Measurements from ENCODE around the gene SYMPK. TPM values are rescaled to one million over a fixed set of nuclear protein-coding genes. Genes with fewer than 3 reads are reported as not detected.

The SYMPK gene
- total RNA-seq, 1 donor from 2014 or later, result 21.4 TPM

GRCh38 chr19:45781214-45782161 is 81.5 kb downstream of the SYMPK start:
- DNase-seq (ENCODE audit: low read depth in 2 of 2), result no peak

GRCh38 chr19:45780448-45781213 is 82.3 kb downstream of the SYMPK start:
- no peak for DNase-seq (ENCODE audit: low read depth in 2 of 2)

- no peak for DNase-seq (ENCODE audit: low read depth in 2 of 2)
These were observed 82.8 kb downstream of the SYMPK start for GRCh38 chr19:45780146-45780447.

GRCh38 chr19:45779231-45780145 is 83.5 kb downstream of the SYMPK start:
- peak; percentile 75 to 93 for DNase-seq (ENCODE audit: low read depth in 2 of 2)

- DNase-seq (ENCODE audit: low read depth in 2 of 2), result no peak
These were observed 84.8 kb downstream of the SYMPK start for GRCh38 chr19:45778010-45778661.

- no peak for DNase-seq (ENCODE audit: low read depth in 2 of 2)
These were observed 85.5 kb downstream of the SYMPK start for GRCh38 chr19:45777395-45777961.

- no peak for DNase-seq (ENCODE audit: low read depth in 2 of 2)
These were observed 88.2 kb downstream of the SYMPK start for GRCh38 chr19:45774765-45775164.

GRCh38 chr19:45773384-45773783 is 89.6 kb downstream of the SYMPK start:
- DNase-seq (ENCODE audit: low read depth in 2 of 2), result peak in 1 of 2 donors; percentile 28

- no peak for DNase-seq (ENCODE audit: low read depth in 2 of 2)
These were observed 90.0 kb downstream of the SYMPK start for GRCh38 chr19:45772912-45773311.

- DNase-seq (ENCODE audit: low read depth in 2 of 2), result no peak
These were observed 90.7 kb downstream of the SYMPK start for GRCh38 chr19:45772130-45772840.

GRCh38 chr19:45771311-45771933 is 91.5 kb downstream of the SYMPK start:
- DNase-seq (ENCODE audit: low read depth in 2 of 2), result no peak

GRCh38 chr19:45770192-45771101 is 92.5 kb downstream of the SYMPK start:
- DNase-seq (ENCODE audit: low read depth in 2 of 2), result peak; percentile 99 to 100

- DNase-seq (ENCODE audit: low read depth in 2 of 2), result no peak
These were observed 93.1 kb downstream of the SYMPK start for GRCh38 chr19:45769821-45770191.

GRCh38 chr19:45768984-45769782 is 93.8 kb downstream of the SYMPK start, which contains the start of gene SIX5:
Gene SIX5 (minus strand): TSS chr19:45769252. CDS start chr19:45768844, 408 bp downstream.
- peak; percentile 99 to 100 for DNase-seq (ENCODE audit: low read depth in 2 of 2)

- DNase-seq (ENCODE audit: low read depth in 2 of 2), result peak in 1 of 2 donors; percentile 53
These were observed 94.3 kb downstream of the SYMPK start for GRCh38 chr19:45768655-45768983.

GRCh38 chr19:45767881-45768654 is 94.9 kb downstream of the SYMPK start:
- DNase-seq (ENCODE audit: low read depth in 2 of 2), result peak; percentile 72 to 76

- DNase-seq (ENCODE audit: low read depth in 2 of 2), result peak; percentile 58 to 61
These were observed 95.5 kb downstream of the SYMPK start for GRCh38 chr19:45767410-45767880.

Measured in lung microvascular endothelial cell (primary cell).